ENCODE measurements around the gene CLEC4A.
"Not testable (repeated sequence)": the region's sequence is repeated elsewhere in the genome, so short reads cannot be mapped to it uniquely, and the experiment has no call there.

DNA sequence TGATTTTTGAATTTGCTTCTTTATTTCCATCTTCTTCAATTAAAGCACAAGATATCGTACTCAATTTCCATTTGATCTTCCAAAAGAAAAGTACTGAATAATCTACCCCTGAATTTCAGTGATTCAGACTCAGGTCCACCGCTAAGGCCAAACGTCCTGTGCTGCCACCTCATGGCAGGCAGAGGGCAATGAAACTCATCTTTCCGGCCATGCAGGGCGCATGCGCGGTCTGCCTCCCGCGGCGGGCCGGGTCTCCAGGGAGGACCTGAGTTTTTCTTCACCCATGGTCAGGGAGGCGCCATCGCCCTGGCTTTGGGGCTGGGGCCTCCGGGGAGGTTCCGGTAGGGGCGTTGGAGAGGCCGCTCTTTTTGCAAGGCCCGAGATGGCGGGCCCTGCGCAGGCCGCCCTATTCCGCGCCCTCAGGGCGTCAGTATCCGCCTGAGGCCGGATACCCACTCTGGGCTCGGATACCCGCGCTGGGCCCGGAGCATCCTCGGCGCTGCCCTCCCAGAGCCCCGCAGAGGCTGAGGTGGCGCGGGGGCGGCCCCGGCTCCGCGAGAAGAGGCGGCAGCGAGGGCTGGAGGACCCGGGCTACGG is 56.7 kb downstream of the CLEC4A start:
- TF ChIP-seq ZNF274 (IDR thresholded peaks at IDR 0.05; ENCODE audit: insufficient read depth, insufficient read length); SUZ12 (IDR thresholded peaks at IDR 0.05; ENCODE audit: unreplicated experiment); NFXL1 (IDR thresholded peaks at IDR 0.05; ENCODE audit: borderline replicate concordance); EZH2 (IDR thresholded peaks at IDR 0.05; ENCODE audit: borderline replicate concordance, control insufficient read depth, low read depth, low read length); NFIC (IDR thresholded peaks at IDR 0.05; ENCODE audit: low read depth, low read length); POLR2AphosphoS2 (IDR thresholded peaks at IDR 0.05; ENCODE audit: low read depth, low read length); MEF2A (IDR thresholded peaks at IDR 0.05; ENCODE audit: insufficient read depth, low read depth, low read length): not testable (repeated sequence)
- TF ChIP-seq, protein P1, sequence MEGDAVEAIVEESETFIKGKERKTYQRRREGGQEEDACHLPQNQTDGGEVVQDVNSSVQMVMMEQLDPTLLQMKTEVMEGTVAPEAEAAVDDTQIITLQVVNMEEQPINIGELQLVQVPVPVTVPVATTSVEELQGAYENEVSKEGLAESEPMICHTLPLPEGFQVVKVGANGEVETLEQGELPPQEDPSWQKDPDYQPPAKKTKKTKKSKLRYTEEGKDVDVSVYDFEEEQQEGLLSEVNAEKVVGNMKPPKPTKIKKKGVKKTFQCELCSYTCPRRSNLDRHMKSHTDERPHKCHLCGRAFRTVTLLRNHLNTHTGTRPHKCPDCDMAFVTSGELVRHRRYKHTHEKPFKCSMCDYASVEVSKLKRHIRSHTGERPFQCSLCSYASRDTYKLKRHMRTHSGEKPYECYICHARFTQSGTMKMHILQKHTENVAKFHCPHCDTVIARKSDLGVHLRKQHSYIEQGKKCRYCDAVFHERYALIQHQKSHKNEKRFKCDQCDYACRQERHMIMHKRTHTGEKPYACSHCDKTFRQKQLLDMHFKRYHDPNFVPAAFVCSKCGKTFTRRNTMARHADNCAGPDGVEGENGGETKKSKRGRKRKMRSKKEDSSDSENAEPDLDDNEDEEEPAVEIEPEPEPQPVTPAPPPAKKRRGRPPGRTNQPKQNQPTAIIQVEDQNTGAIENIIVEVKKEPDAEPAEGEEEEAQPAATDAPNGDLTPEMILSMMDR (IDR thresholded peaks at IDR 0.05 in 2 of 3, conservative IDR thresholded peaks at IDR 0.05 in 1 of 3; ENCODE audit: control insufficient read depth in 2 of 3, extremely low read depth in 1 of 3, insufficient read depth in 1 of 3, low read depth in 3 of 3, low read length in 3 of 3), result peak; percentile 8 to 42 (median 25); a peak in 3 of 6 replicates
